ENCODE results near the gene CDK18. TPM values are rescaled to one million over a fixed set of nuclear protein-coding genes. Genes with fewer than 3 reads are reported as not detected.
A peak's percentile ranks its signal among the peaks of the same experiment; 100 is the strongest.

CDK18 gene
- total RNA-seq, 1 donor from 2014 or later, result 26.4 TPM

DNA sequence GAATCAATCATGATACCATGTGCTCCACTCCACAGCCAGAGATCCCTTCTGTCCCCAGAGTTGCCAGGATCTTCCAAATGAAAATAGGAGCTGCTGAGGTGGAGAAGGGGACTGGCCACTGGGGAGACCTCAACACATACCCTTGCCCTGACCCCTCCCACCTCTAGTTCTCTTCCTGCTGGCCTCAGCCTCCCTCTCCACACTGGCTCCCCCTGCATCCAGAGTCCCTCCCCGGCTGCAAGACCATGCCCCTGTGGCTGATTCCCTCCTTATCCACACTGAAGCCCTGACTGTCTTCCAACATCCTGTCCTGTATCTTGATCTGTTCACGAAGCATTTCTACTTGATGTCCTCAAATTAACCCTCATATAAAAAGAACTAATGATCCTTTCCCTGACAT is 21.1 kb upstream of the CDK18 start:
- no peaks in the 10 kb centered on the region for H3K9me3 Mint-ChIP-seq
- peaks cover 19% of the 10 kb centered on the region for H3K4me1 Mint-ChIP-seq
- no peak overlapping the region for H3K4me3 Mint-ChIP-seq
- no peaks in the 10 kb centered on the region for H3K36me3 Mint-ChIP-seq (ENCODE audit: low read depth)
- peak overlapping the region; percentile 29 for H3K27ac Mint-ChIP-seq (ENCODE audit: unreplicated experiment)
- TF ChIP-seq, protein P1, sequence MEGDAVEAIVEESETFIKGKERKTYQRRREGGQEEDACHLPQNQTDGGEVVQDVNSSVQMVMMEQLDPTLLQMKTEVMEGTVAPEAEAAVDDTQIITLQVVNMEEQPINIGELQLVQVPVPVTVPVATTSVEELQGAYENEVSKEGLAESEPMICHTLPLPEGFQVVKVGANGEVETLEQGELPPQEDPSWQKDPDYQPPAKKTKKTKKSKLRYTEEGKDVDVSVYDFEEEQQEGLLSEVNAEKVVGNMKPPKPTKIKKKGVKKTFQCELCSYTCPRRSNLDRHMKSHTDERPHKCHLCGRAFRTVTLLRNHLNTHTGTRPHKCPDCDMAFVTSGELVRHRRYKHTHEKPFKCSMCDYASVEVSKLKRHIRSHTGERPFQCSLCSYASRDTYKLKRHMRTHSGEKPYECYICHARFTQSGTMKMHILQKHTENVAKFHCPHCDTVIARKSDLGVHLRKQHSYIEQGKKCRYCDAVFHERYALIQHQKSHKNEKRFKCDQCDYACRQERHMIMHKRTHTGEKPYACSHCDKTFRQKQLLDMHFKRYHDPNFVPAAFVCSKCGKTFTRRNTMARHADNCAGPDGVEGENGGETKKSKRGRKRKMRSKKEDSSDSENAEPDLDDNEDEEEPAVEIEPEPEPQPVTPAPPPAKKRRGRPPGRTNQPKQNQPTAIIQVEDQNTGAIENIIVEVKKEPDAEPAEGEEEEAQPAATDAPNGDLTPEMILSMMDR (conservative IDR thresholded peaks at IDR 0.05), result no peak
- DNase-seq (ENCODE audit: low read depth, low spot score), result no peak
- peaks cover 37% of the 10 kb centered on the region for H3K27me3 Mint-ChIP-seq (ENCODE audit: low read depth)

DNA sequence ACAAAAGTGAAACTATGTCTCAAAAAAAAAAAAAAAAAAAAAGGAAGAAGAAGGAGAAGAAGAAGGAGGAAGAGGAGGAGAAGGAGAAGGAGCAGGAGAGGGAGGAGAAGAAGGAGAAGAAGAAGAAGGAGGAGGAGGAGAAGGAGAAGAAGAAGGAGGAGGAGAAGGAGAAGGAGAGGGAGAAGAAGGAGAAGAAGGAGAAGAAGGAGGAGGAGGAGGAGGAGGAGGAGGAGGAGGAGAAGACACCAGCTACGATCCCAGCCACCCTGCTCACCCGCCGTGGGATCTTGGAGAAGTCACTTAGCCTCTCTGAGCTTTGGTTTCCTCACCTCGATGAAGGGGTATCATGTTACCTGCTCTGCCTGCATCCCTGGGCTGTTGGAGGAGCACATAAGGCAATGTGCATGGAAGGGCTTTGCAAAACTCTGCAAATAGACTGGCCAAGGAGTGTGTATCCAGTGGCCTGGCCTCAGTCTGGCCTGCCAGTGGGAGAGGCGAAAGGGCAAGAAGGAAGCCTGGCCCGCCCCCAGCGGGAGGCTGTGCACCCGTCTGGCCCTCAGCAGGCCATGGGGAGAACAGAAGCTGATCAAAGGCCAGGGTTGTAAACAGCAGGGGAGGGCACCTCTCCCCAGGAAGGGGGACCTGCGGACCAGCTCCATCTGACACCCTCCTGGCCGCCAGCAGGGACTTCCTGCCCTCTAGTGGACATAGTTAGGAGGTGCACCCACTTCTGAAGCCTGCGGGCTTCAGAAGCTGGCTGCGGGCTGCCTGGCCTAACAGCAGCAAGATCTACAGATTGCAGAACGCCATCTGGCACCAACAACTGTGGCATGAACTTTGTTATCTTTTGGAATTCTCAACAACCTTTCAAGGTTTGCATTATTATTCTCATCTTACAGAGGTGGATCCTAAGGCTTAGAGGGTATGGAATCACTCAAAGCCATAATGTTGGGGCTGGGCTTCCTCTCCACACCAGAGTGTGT is 19.2 kb upstream of the CDK18 start:
- Mint-ChIP-seq H3K27ac (ENCODE audit: unreplicated experiment) (no peak overlapping the region), H3K4me3 (no peak overlapping the region), H3K36me3 (ENCODE audit: low read depth) (no peaks in the 10 kb centered on the region), H3K9me3 (no peaks in the 10 kb centered on the region), H3K27me3 (ENCODE audit: low read depth) (peaks cover 32% of the 10 kb centered on the region), H3K4me1 (peaks cover 19% of the 10 kb centered on the region)
- DNase-seq (ENCODE audit: low read depth, low spot score), result peak; percentile 68
- TF ChIP-seq, protein P1 (conservative IDR thresholded peaks at IDR 0.05), result peak; percentile 97

DNA sequence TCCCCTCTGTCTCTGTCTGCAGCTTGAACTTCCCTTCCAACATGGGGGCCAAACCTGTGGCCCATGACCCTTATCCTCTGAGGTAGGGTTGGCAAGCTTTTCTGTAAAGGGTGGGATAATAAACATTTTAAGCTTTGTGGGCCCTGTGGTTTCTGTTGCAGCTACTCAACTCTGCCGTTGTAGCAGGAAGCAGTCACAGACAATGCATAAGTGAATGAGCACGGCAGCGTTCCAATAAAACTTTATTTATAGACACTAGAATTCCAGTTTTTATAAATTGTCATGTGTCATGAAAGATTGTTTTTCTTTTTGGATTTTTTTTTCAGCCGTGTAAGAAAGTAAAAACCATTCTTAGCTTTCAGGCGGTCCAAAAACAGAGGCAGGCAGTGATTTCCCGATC is 18.2 kb upstream of the CDK18 start:
- TF ChIP-seq, protein P1 (conservative IDR thresholded peaks at IDR 0.05), result no peak
- Mint-ChIP-seq H3K4me3 (no peak overlapping the region), H3K9me3 (no peaks in the 10 kb centered on the region), H3K27me3 (ENCODE audit: low read depth) (peaks cover 26% of the 10 kb centered on the region), H3K27ac (ENCODE audit: unreplicated experiment) (no peak overlapping the region), H3K36me3 (ENCODE audit: low read depth) (no peaks in the 10 kb centered on the region), H3K4me1 (peaks cover 19% of the 10 kb centered on the region)
- no peak for DNase-seq (ENCODE audit: low read depth, low spot score)

DNA sequence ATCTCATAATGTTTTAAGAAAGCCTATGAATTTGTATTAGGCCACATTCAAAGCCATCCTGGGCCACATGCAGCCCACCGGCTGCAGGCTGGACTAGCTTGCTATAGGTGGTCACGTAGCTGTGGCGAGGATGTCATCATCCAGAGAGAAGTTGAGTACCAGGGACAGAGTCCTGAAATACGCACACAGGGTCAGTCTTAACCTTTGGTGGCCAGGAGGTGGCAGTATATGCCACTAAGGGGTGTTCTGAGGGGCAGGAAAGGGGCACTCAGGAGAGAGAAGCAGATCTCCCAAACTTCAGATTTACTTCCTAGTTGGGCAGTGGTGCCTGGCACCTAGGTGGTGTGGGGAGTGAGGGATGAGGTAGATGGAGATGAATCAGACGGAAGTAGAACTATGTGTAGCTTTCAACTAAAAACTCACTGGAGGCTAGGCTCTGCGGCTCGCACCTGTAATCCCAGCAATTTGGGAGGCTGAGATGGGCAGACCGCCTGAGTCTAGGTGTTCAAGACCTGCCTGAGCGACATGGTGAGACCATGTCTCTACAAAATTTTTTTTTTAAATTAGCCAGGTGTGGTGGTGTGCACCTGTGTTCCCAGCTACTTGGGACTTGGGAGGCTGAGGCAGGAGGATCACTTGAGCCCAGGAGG is 16.3 kb upstream of the CDK18 start:
- peak; percentile 55 for DNase-seq (ENCODE audit: low read depth, low spot score)

DNA sequence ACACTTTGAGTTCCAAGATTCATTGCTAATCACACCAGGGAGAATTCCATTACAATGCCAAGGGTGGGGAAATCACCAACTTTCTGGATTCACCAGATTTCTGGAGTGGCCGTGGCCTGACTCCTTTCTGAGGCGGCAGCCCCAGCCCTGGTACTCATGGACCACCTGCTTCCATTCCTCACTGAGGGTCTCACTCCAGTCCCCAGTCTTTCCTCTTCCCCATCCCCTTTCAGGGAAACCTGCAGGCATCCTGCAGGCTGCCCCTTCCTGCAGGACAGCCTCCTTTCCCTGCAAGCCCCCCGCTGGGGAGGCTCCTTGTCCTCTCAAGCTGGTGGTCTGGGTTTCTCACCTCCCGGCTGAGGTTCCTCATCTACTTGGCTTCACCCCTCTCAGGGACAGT is 12.7 kb upstream of the CDK18 start:
- Mint-ChIP-seq H3K9me3 (no peaks in the 10 kb centered on the region), H3K4me1 (peaks cover 28% of the 10 kb centered on the region), H3K27me3 (ENCODE audit: low read depth) (peaks cover 5% of the 10 kb centered on the region), H3K27ac (ENCODE audit: unreplicated experiment) (peak overlapping the region; percentile 35), H3K4me3 (no peak overlapping the region), H3K36me3 (ENCODE audit: low read depth) (no peaks in the 10 kb centered on the region)
- TF ChIP-seq, protein P1 (conservative IDR thresholded peaks at IDR 0.05), result no peak
- DNase-seq (ENCODE audit: low read depth, low spot score), result no peak

More for the DNA sequence above, 16.3 kb upstream of the CDK18 start:
- Mint-ChIP-seq H3K9me3 (no peaks in the 10 kb centered on the region), H3K36me3 (ENCODE audit: low read depth) (no peaks in the 10 kb centered on the region), H3K4me3 (no peak overlapping the region), H3K27ac (ENCODE audit: unreplicated experiment) (no peak overlapping the region), H3K4me1 (peaks cover 20% of the 10 kb centered on the region), H3K27me3 (ENCODE audit: low read depth) (peaks cover 9% of the 10 kb centered on the region)
- TF ChIP-seq, protein P1 (conservative IDR thresholded peaks at IDR 0.05), result peak; percentile 85
